ENCODE measurements around the gene TSTD2.
"Not testable (repeated sequence)": the region's sequence is repeated elsewhere in the genome, so short reads cannot be mapped to it uniquely, and the experiment has no call there.

The TSTD2 gene

GRCh38 chr9:97630591-97630990, 2.6 kb downstream of the TSTD2 start:
- DNase-seq (ENCODE audit: low spot score), result no peak

GRCh38 chr9:97629156-97629555, 4.0 kb downstream of the TSTD2 start:
- DNase-seq (ENCODE audit: low spot score), result no peak

GRCh38 chr9:97628668-97629067, 4.5 kb downstream of the TSTD2 start:
- DNase-seq (ENCODE audit: low spot score), result no peak

- DNase-seq (ENCODE audit: low spot score), result no peak
These were observed 5.5 kb downstream of the TSTD2 start for GRCh38 chr9:97627624-97628023.

GRCh38 chr9:97625620-97626019, 7.5 kb downstream of the TSTD2 start:
- no peak for DNase-seq (ENCODE audit: low spot score)

- DNase-seq (ENCODE audit: low spot score), result no peak
These were observed 9.2 kb downstream of the TSTD2 start for GRCh38 chr9:97623946-97624345.

GRCh38 chr9:97622483-97622882, 10.7 kb downstream of the TSTD2 start:
- not testable (repeated sequence) for DNase-seq (ENCODE audit: low spot score)

GRCh38 chr9:97620063-97620462, 13.1 kb downstream of the TSTD2 start:
- DNase-seq (ENCODE audit: low spot score), result not testable (repeated sequence)

GRCh38 chr9:97617939-97618416, 15.2 kb downstream of the TSTD2 start:
- peak; percentile 21 for DNase-seq (ENCODE audit: low spot score)

- peak; percentile 66 for DNase-seq (ENCODE audit: low spot score)
These were observed 17.6 kb downstream of the TSTD2 start for GRCh38 chr9:97615439-97616072.

- DNase-seq (ENCODE audit: low spot score), result no peak
These were observed 28.1 kb downstream of the TSTD2 start for GRCh38 chr9:97604901-97605645.

- no peak for DNase-seq (ENCODE audit: low spot score)
These were observed 30.7 kb downstream of the TSTD2 start for GRCh38 chr9:97602430-97602829.

- no peak for DNase-seq (ENCODE audit: low spot score)
These were observed 31.8 kb downstream of the TSTD2 start for GRCh38 chr9:97601228-97601898.

- no peak for DNase-seq (ENCODE audit: low spot score)
These were observed 32.5 kb downstream of the TSTD2 start for GRCh38 chr9:97600531-97601227.

- no peak for DNase-seq (ENCODE audit: low spot score)
These were observed 33.8 kb downstream of the TSTD2 start for GRCh38 chr9:97599314-97599846.

- peak; percentile 67 for DNase-seq (ENCODE audit: low spot score)
These were observed 34.5 kb downstream of the TSTD2 start for GRCh38 chr9:97598461-97599288.

- DNase-seq (ENCODE audit: low spot score), result no peak
These were observed 36.3 kb downstream of the TSTD2 start for GRCh38 chr9:97596906-97597305.

GRCh38 chr9:97594381-97594921, 38.7 kb downstream of the TSTD2 start:
- DNase-seq (ENCODE audit: low spot score), result no peak

GRCh38 chr9:97593960-97594359, 39.2 kb downstream of the TSTD2 start:
- DNase-seq (ENCODE audit: low spot score), result no peak

- no peak for DNase-seq (ENCODE audit: low spot score)
These were observed 41.0 kb downstream of the TSTD2 start for GRCh38 chr9:97592126-97592525.

GRCh38 chr9:97591535-97591934, 41.6 kb downstream of the TSTD2 start:
- DNase-seq (ENCODE audit: low spot score), result no peak

Measured in germinal center (tissue), 1 donor.